ENCODE data around the gene CCDC88B. TPM values are rescaled to one million over a fixed set of nuclear protein-coding genes. Genes with fewer than 3 reads are reported as not detected.

Gene CCDC88B
- total and polyA plus RNA-seq, 2 donors (not counting 1 experiment from before 2014, with no cell fraction given), result 0.56 to 3.1 TPM

- Histone ChIP-seq H3K9ac (ENCODE audit: insufficient read depth, low read length) (no peak within 1 kb of the TSS), H3K9me3 (ENCODE audit: control insufficient read depth, insufficient read depth, low read depth, low read length) (no peaks in the 10 kb centered on the region), H3K79me2 (ENCODE audit: control insufficient read depth, insufficient read depth, low read length) (no peaks in the 10 kb centered on the region), H3K4me2 (ENCODE audit: extremely low read depth, insufficient read depth, low read length) (peak within 1 kb of the TSS; percentile 51), H3K4me1 (ENCODE audit: control insufficient read depth, extremely low read depth, insufficient read depth, low read length) (peaks cover 2% of the 10 kb centered on the region), H3K27ac (ENCODE audit: insufficient read depth, low read length) (no peak within 1 kb of the TSS), H4K20me1 (ENCODE audit: control insufficient read depth, extremely low read depth, insufficient read depth, low read length) (no peaks in the 10 kb centered on the region), H3K36me3 (ENCODE audit: control insufficient read depth, insufficient read depth, low read length) (no peaks in the 10 kb centered on the region), H3K4me3 (replicated peaks in 1 of 4; ENCODE audit: control extremely low read depth in 1 of 4, insufficient read depth in 1 of 4, low read depth in 3 of 4, low read length in 4 of 4) (peak within 1 kb of the TSS in 1 of 4 experiments; percentile 30), H2AFZ (ENCODE audit: low read length) (no peak within 1 kb of the TSS), H3K27me3 (ENCODE audit: control insufficient read depth, insufficient read depth, low read length) (peaks cover 45% of the 10 kb centered on the region)
- no peak for TF ChIP-seq CTCF (conservative IDR thresholded peaks at IDR 0.05 in 1 of 2, IDR thresholded peaks at IDR 0.05 in 1 of 2; ENCODE audit: low read depth in 1 of 2, low read length in 2 of 2)
- TF ChIP-seq EZH2 (IDR thresholded peaks at IDR 0.05; ENCODE audit: low read length, missing control alignments), result no peak
- DNase-seq (ENCODE audit: low read depth in 2 of 2), result no peak
Measured at GRCh38 chr11:64291262-64291751, 48.7 kb upstream of the CCDC88B start, which contains the start of gene KCNK4. Gene KCNK4 (plus strand): TSS chr11:64291302. CDS start chr11:64293019, 1,717 bp downstream.

- Histone ChIP-seq H3K27ac (ENCODE audit: insufficient read depth, low read length) (no peak overlapping the region), H3K4me2 (ENCODE audit: extremely low read depth, insufficient read depth, low read length) (peak overlapping the region; percentile 51), H4K20me1 (ENCODE audit: control insufficient read depth, extremely low read depth, insufficient read depth, low read length) (no peaks in the 10 kb centered on the region), H3K4me1 (ENCODE audit: control insufficient read depth, extremely low read depth, insufficient read depth, low read length) (no peaks in the 10 kb centered on the region), H3K27me3 (ENCODE audit: control insufficient read depth, insufficient read depth, low read length) (peaks cover 50% of the 10 kb centered on the region), H3K9ac (ENCODE audit: insufficient read depth, low read length) (no peak overlapping the region), H3K9me3 (ENCODE audit: control insufficient read depth, insufficient read depth, low read depth, low read length) (no peaks in the 10 kb centered on the region), H3K4me3 (replicated peaks in 1 of 4; ENCODE audit: control extremely low read depth in 1 of 4, insufficient read depth in 1 of 4, low read depth in 3 of 4, low read length in 4 of 4) (peak overlapping the region in 1 of 4 experiments; percentile 30), H3K36me3 (ENCODE audit: control insufficient read depth, insufficient read depth, low read length) (no peaks in the 10 kb centered on the region), H2AFZ (ENCODE audit: low read length) (no peak overlapping the region), H3K79me2 (ENCODE audit: control insufficient read depth, insufficient read depth, low read length) (no peaks in the 10 kb centered on the region)
- no peak for TF ChIP-seq CTCF (conservative IDR thresholded peaks at IDR 0.05 in 1 of 2, IDR thresholded peaks at IDR 0.05 in 1 of 2; ENCODE audit: low read depth in 1 of 2, low read length in 2 of 2)
- peak; percentile 89 for TF ChIP-seq EZH2 (IDR thresholded peaks at IDR 0.05; ENCODE audit: low read length, missing control alignments)
- DNase-seq (ENCODE audit: low read depth in 2 of 2), result no peak
Measured at GRCh38 chr11:64291752-64292459, 48.1 kb upstream of the CCDC88B start.

- H3K9ac ChIP-seq (ENCODE audit: insufficient read depth, low read length), result no peak overlapping the region
- no peak for DNase-seq (ENCODE audit: low read depth in 2 of 2)
- H3K79me2 ChIP-seq (ENCODE audit: control insufficient read depth, insufficient read depth, low read length), result no peaks in the 10 kb centered on the region
- H3K27me3 ChIP-seq (ENCODE audit: control insufficient read depth, insufficient read depth, low read length), result peaks cover 58% of the 10 kb centered on the region
- no peaks in the 10 kb centered on the region for H3K4me1 ChIP-seq (ENCODE audit: control insufficient read depth, extremely low read depth, insufficient read depth, low read length)
- peak overlapping the region; percentile 51 for H3K4me2 ChIP-seq (ENCODE audit: extremely low read depth, insufficient read depth, low read length)
- no peak overlapping the region for H2AFZ ChIP-seq (ENCODE audit: low read length)
- H4K20me1 ChIP-seq (ENCODE audit: control insufficient read depth, extremely low read depth, insufficient read depth, low read length), result no peaks in the 10 kb centered on the region
- H3K36me3 ChIP-seq (ENCODE audit: control insufficient read depth, insufficient read depth, low read length), result no peaks in the 10 kb centered on the region
- peak overlapping the region in 1 of 4 experiments; percentile 30 for H3K4me3 ChIP-seq (replicated peaks in 1 of 4; ENCODE audit: control extremely low read depth in 1 of 4, insufficient read depth in 1 of 4, low read depth in 3 of 4, low read length in 4 of 4)
- no peaks in the 10 kb centered on the region for H3K9me3 ChIP-seq (ENCODE audit: control insufficient read depth, insufficient read depth, low read depth, low read length)
- no peak overlapping the region for H3K27ac ChIP-seq (ENCODE audit: insufficient read depth, low read length)
- TF ChIP-seq CTCF (conservative IDR thresholded peaks at IDR 0.05 in 1 of 2, IDR thresholded peaks at IDR 0.05 in 1 of 2; ENCODE audit: low read depth in 1 of 2, low read length in 2 of 2), result no peak
- TF ChIP-seq EZH2 (IDR thresholded peaks at IDR 0.05; ENCODE audit: low read length, missing control alignments), result peak; percentile 45
Measured at GRCh38 chr11:64292460-64293254, 47.3 kb upstream of the CCDC88B start.

All from fibroblast of lung (primary cell).